IMR-90 (cell line): ENCODE results near the gene SCARF1. TPM values are rescaled to one million over a fixed set of nuclear protein-coding genes. Genes with fewer than 3 reads are reported as not detected.
A peak's percentile ranks its signal among the peaks of the same experiment; 100 is the strongest.

ENCODE experiments used
- ATAC-seq: fragments of 200-7000 bp; cut with Tn5 transposase; 2 replicates; pipeline ENCODE4 v1.9.1; 2020; ENCODE audit warnings: low read depth, mild to moderate bottlenecking, moderate library complexity
- BruUV-seq: library from RNA; stranded (reverse); fragments of 400-500 nt; replicated peaks from 2 replicates; lab custom pipeline; 2021; lab: Mats Ljungman, UMichigan
- CTCF ChIA-PET: fragments of 300-600 bp; formaldehyde crosslinking; extraction: SDS; loops from one replicate; lab custom pipeline; 2021; ENCODE audit warnings: antibody characterized with exemption; lab: Yijun Ruan, JAX
- POLR2A ChIA-PET: fragments of 300-600 bp; sonication (Branson Sonifier 250); formaldehyde crosslinking; loops from one replicate; lab custom pipeline; 2022; ENCODE audit warnings: antibody characterized with exemption; ENCODE audit not compliant: unreplicated experiment; lab: Charles Lee
- DNase-seq: peaks from one replicate; pipeline ENCODE4 v3.0.0; 2013
- H2AFZ ChIP-seq: replicated peaks from 2 replicates; pipeline ENCODE3; 2013; ENCODE audit warnings: low read length, mild to moderate bottlenecking; ENCODE audit not compliant: poor library complexity
- H2AK5ac ChIP-seq: 2 replicates; pipeline ENCODE4 v1.6.1; 2013; ENCODE audit warnings: low read depth, low read length, inconsistent platforms
- H2AK9ac ChIP-seq: replicated peaks from 2 replicates; pipeline ENCODE3; 2013; ENCODE audit warnings: mild to moderate bottlenecking, low read depth, low read length, moderate library complexity; ENCODE audit not compliant: poor library complexity
- H2BK120ac ChIP-seq: 2 replicates; pipeline ENCODE4 v1.6.1; 2013; ENCODE audit warnings: low read depth, low read length, inconsistent platforms
- H2BK15ac ChIP-seq: 3 replicates; pipeline ENCODE4 v1.6.1; 2013; ENCODE audit warnings: low read depth, low read length, inconsistent platforms
- H2BK20ac ChIP-seq: 2 replicates; pipeline ENCODE4 v1.6.1; 2013; ENCODE audit warnings: low read depth, mild to moderate bottlenecking, inconsistent platforms, low read length, moderate library complexity
- H2BK5ac ChIP-seq: 2 replicates; pipeline ENCODE4 v1.6.1; 2013; ENCODE audit warnings: mild to moderate bottlenecking, low read depth, low read length, inconsistent platforms; ENCODE audit not compliant: poor library complexity, severe bottlenecking
- H3K14ac ChIP-seq: replicated peaks from 2 replicates; pipeline ENCODE4 v1.6.1; 2013; ENCODE audit warnings: low read depth, low read length, inconsistent platforms
- H3K18ac ChIP-seq: 2 replicates; pipeline ENCODE4 v1.6.1; 2013; ENCODE audit warnings: low read depth, low read length, control low read depth
- H3K23ac ChIP-seq: 2 replicates; pipeline ENCODE4 v1.6.1; 2013; ENCODE audit warnings: low read depth, low read length, inconsistent platforms
- H3K27ac ChIP-seq: 2 replicates; pipeline ENCODE4 v1.5.1; 2013; ENCODE audit warnings: mild to moderate bottlenecking, control low read depth, low read length; ENCODE audit not compliant: insufficient read depth
- H3K27me3 ChIP-seq: 2 replicates; pipeline ENCODE4 v1.6.1; 2013; ENCODE audit warnings: low read length; ENCODE audit not compliant: control insufficient read depth, insufficient read depth
- H3K36me3 ChIP-seq: 2 replicates; pipeline ENCODE4 v1.6.1; 2013; ENCODE audit warnings: low read length, mixed read lengths; ENCODE audit not compliant: control insufficient read depth, insufficient read depth
- H3K4ac ChIP-seq: 2 replicates; pipeline ENCODE4 v1.6.1; 2013; ENCODE audit warnings: low read depth, low read length, inconsistent platforms
- H3K4me1 ChIP-seq: 2 replicates; pipeline ENCODE4 v1.6.1; 2013; ENCODE audit warnings: low read length, mixed read lengths; ENCODE audit not compliant: control insufficient read depth, insufficient read depth
- H3K4me2 ChIP-seq: 2 replicates; pipeline ENCODE4 v1.6.1; 2013; ENCODE audit warnings: low read depth, mild to moderate bottlenecking, control low read depth, low read length, moderate library complexity
- H3K4me3 ChIP-seq: 2 replicates; pipeline ENCODE4 v1.5.1; 2013; ENCODE audit warnings: low read depth, mild to moderate bottlenecking, control low read depth, low read length, moderate library complexity; ENCODE audit not compliant: insufficient read depth
- H3K56ac ChIP-seq: 2 replicates; pipeline ENCODE4 v1.6.1; 2013; ENCODE audit warnings: low read length, inconsistent platforms; ENCODE audit not compliant: insufficient read depth; ENCODE audit errors: extremely low read depth
- H3K79me1 ChIP-seq, 2 experiments: 2 replicates each; pipeline ENCODE4 v1.6.1; 2013; ENCODE audit warnings: low read length in 2 of 2, inconsistent platforms in 1 of 2, low read depth in 1 of 2
- H3K9ac ChIP-seq: 2 replicates; pipeline ENCODE4 v1.6.1; 2013; ENCODE audit warnings: low read depth, low read length, control low read depth
- H3K9me1 ChIP-seq: 2 replicates; pipeline ENCODE4 v1.6.1; 2013; ENCODE audit warnings: low read length, inconsistent platforms; ENCODE audit not compliant: insufficient read depth
- H3K9me3 ChIP-seq: 2 replicates; pipeline ENCODE4 v1.6.1; 2013; ENCODE audit warnings: low read length; ENCODE audit not compliant: control insufficient read depth, insufficient read depth
- H4K20me1 ChIP-seq: 2 replicates; pipeline ENCODE4 v1.6.1; 2013; ENCODE audit warnings: low read length, inconsistent platforms; ENCODE audit not compliant: insufficient read depth
- H4K5ac ChIP-seq: 2 replicates; pipeline ENCODE4 v1.6.1; 2013; ENCODE audit warnings: mild to moderate bottlenecking, low read depth, low read length, control low read depth
- H4K8ac ChIP-seq, 2 experiments: 2 replicates each; pipeline ENCODE4 v1.6.1; 2013; ENCODE audit warnings: low read depth in 2 of 2, low read length in 2 of 2, control low read depth in 1 of 2, inconsistent platforms in 1 of 2
- H4K91ac ChIP-seq: 2 replicates; pipeline ENCODE4 v1.6.1; 2013; ENCODE audit warnings: low read depth, low read length, inconsistent platforms; ENCODE audit not compliant: insufficient read depth
- BHLHE40 ChIP-seq: fragments of 150-350 bp; IDR thresholded peaks from 2 replicates; pipeline ENCODE4 v1.6.1; 2016; ENCODE audit warnings: mild to moderate bottlenecking, low read depth, low read length
- CEBPB ChIP-seq: IDR thresholded peaks from 2 replicates; pipeline ENCODE4 v1.6.1; 2012; ENCODE audit warnings: low read depth, low read length, improper control_type of control experiment
- CHD1 ChIP-seq: IDR thresholded peaks from 2 replicates; pipeline ENCODE4 v1.6.1; 2012; ENCODE audit warnings: low read depth, low read length, improper control_type of control experiment
- ELK1 ChIP-seq: fragments of 150-350 bp; IDR thresholded peaks from 2 replicates; pipeline ENCODE4 v1.6.1; 2016; ENCODE audit warnings: low read depth, mild to moderate bottlenecking, low read length, moderate library complexity, borderline replicate concordance
- FOS ChIP-seq: fragments of 150-350 bp; IDR thresholded peaks from 2 replicates; pipeline ENCODE4 v1.6.1; 2016; ENCODE audit warnings: low read depth, low read length
- MAFK ChIP-seq: IDR thresholded peaks from 2 replicates; pipeline ENCODE4 v1.6.1; 2012; ENCODE audit warnings: low read depth, low read length, improper control_type of control experiment
- MAZ ChIP-seq: IDR thresholded peaks from 2 replicates; pipeline ENCODE4 v1.6.1; 2012; ENCODE audit warnings: low read depth, mild to moderate bottlenecking, low read length, improper control_type of control experiment, moderate library complexity, borderline replicate concordance
- MXI1 ChIP-seq: IDR thresholded peaks from 2 replicates; pipeline ENCODE4 v1.6.1; 2012; ENCODE audit warnings: low read depth, mild to moderate bottlenecking, low read length, moderate library complexity, borderline replicate concordance
- POLR2A ChIP-seq: IDR thresholded peaks from 2 replicates; pipeline ENCODE4 v1.6.1; 2012; ENCODE audit warnings: mild to moderate bottlenecking, low read depth, low read length
- RCOR1 ChIP-seq: IDR thresholded peaks from 2 replicates; pipeline ENCODE4 v1.6.1; 2012; ENCODE audit warnings: mild to moderate bottlenecking, low read length, improper control_type of control experiment; ENCODE audit not compliant: insufficient replicate concordance
- RFX5 ChIP-seq: IDR thresholded peaks from 2 replicates; pipeline ENCODE4 v1.8.0; 2012; ENCODE audit warnings: low read depth, mild to moderate bottlenecking, low read length, moderate library complexity
- USF2 ChIP-seq: fragments of 150-350 bp; IDR thresholded peaks from 2 replicates; pipeline ENCODE4 v1.6.1; 2017; ENCODE audit warnings: mild to moderate bottlenecking, antibody characterized with exemption, low read length, low read depth
- WGBS, 2 experiments: methylation state at CpG; one replicate each; pipeline versions ENCODE4 v1.1.5 to v1.1.7; 2013; ENCODE audit warnings: missing lambda C conversion rate in 2 of 2; ENCODE audit not compliant: insufficient read length in 1 of 2; ENCODE audit errors: extremely low coverage in 2 of 2; 5-methylcytosine and 5-hydroxymethylcytosine counted together
- dilution Hi-C: fragments of 300-500 bp; cut with HindIII; formaldehyde crosslinking; loops from one replicate; pipeline ENCODE4 v1.14.3; 2018; ENCODE audit warnings: low sequenced_read_pairs; ENCODE audit not compliant: unreplicated experiment
- in situ Hi-C: fragments of 300-500 bp; cut with MboI; formaldehyde crosslinking; loops from 3 replicates; pipeline ENCODE4 v1.14.3; 2019; ENCODE audit warnings: low sequenced_read_pairs, inconsistent platforms, mixed read lengths
- intact Hi-C: fragments of 100-400 bp; cut with micrococcal nuclease; formaldehyde crosslinking; loops from 2 replicates; pipeline ENCODE4 v1.10.0; 2022
- polyA plus RNA-seq, 3 experiments: library from polyadenylated mRNA; depleted of rRNA; stranded (reverse); fragments of >200 nt; gene quantifications; 2 replicates each; pipeline ENCODE4 v1.2.3, GENCODE V29; 2012; ENCODE audit warnings: low replicate concordance in 1 of 3
- total RNA-seq: library from RNA; depleted of rRNA; stranded (reverse); fragments of >200 nt; gene quantifications from 2 replicates; pipeline ENCODE4 v1.2.3, GENCODE V29; 2012

SCARF1 gene
- total and polyA plus RNA-seq, 2 of the 4 experiments (the other 2 are of a cell fraction), result 0.18 to 0.43 TPM

GRCh38 chr17:1684378-1685189 lies 39.1 kb upstream of the SCARF1 start, which contains the start of gene PRPF8 (continued):
- no peak; the same call in 1 of the 2 replicates for TF ChIP-seq USF2
- TF ChIP-seq CEBPB, result peak; percentile 71

- H3K4ac ChIP-seq, result no peak overlapping the region
- BruUV-seq, result no TSS peak
- peak overlapping the region; percentile 61 for H3K4me3 ChIP-seq
- no peaks in the 10 kb centered on the region for H3K9me3 ChIP-seq
- no peak overlapping the region for H2BK5ac ChIP-seq
- H3K18ac ChIP-seq, result no peak overlapping the region
- no peak overlapping the region for H4K8ac ChIP-seq
- no peak overlapping the region for H4K91ac ChIP-seq
- 92% methylated on average over 2 of the region's 5 CpGs; no CpG with 5 or more reads in 1 of the 2 experiments for WGBS, 2 experiments
- TF ChIP-seq CHD1 (no peak), MAFK (no peak), RCOR1 (no peak), POLR2A (no peak), ELK1 (no peak), FOS (no peak), RFX5 (no peak), CEBPB (no peak), BHLHE40 (no peak), MAZ (no peak), MXI1 (no peak)
- H3K36me3 ChIP-seq, result peaks cover 43% of the 10 kb centered on the region
- DNase-seq, result no peak
- peak overlapping the region; percentile 77 for H3K9ac ChIP-seq
- POLR2A ChIA-PET, result interaction anchor here (0.6 to 1.4 kb wide), 2 partner anchors 26 to 34 kb away, joined by 3 to 20 read pairs; no protein-coding TSS in a partner anchor
- intact Hi-C loops (no loop called here), in situ Hi-C loops (no loop called here), dilution Hi-C loops (no loop called here)
- H4K20me1 ChIP-seq, result peaks cover 45% of the 10 kb centered on the region
- CTCF ChIA-PET, result interaction anchor here (1.2 kb wide), 1 partner anchor 14 kb away, joined by 3 read pairs; no protein-coding TSS in a partner anchor
- no peak for ATAC-seq
- peaks cover 16% of the 10 kb centered on the region for H3K9me1 ChIP-seq
- peak overlapping the region; percentile 5 for H3K14ac ChIP-seq
- peak overlapping the region; percentile 97 for H3K4me2 ChIP-seq
- no peak overlapping the region for H3K56ac ChIP-seq
- H3K4me1 ChIP-seq, result peaks cover 3% of the 10 kb centered on the region
- no peak overlapping the region for H2AFZ ChIP-seq
- H2BK20ac ChIP-seq, result no peak overlapping the region
- peak overlapping the region; percentile 15; the same call in 1 of the 2 replicates for H3K27ac ChIP-seq
- H2AK5ac ChIP-seq, result peak overlapping the region; percentile 1; the same call in 1 of the 2 replicates
- H2BK120ac ChIP-seq, result no peak overlapping the region
- H3K23ac ChIP-seq, result peak overlapping the region; percentile 87
- H2AK9ac ChIP-seq, result peak overlapping the region; percentile 18
- H4K5ac ChIP-seq, result no peak overlapping the region
- no peak overlapping the region for H2BK15ac ChIP-seq
- H3K27me3 ChIP-seq, result no peaks in the 10 kb centered on the region
- H3K79me1 ChIP-seq, result peaks cover 39 to 58% of the 10 kb centered on the region in 2 experiments
These were observed 37.9 kb upstream of the SCARF1 start for GRCh38 chr17:1683459-1683858.
